Stimulated activated CD8-positive, alpha-beta memory T cell treated with anti-CD3 and anti-CD28 coated beads, Interleukin-12 subunit alpha, Interleukin-12 subunit beta, amount 100 ng/mL, for 24 hours (primary cell): ENCODE results near the gene ADGRD2.

Experiments
- DNase-seq: peaks from one replicate; pipeline ENCODE4 v3.0.0-alpha.2; 2020; ENCODE audit errors: extremely low read depth

Gene ADGRD2

GRCh38 chr9:124496463-124496862 is 46.2 kb downstream of the ADGRD2 start:
- DNase-seq = no peak

- DNase-seq = no peak
Measured at GRCh38 chr9:124497441-124497840, 47.2 kb downstream of the ADGRD2 start.

GRCh38 chr9:124498040-124498439 is 47.8 kb downstream of the ADGRD2 start:
- DNase-seq = no peak

- DNase-seq = no peak
Measured at GRCh38 chr9:124498499-124499146, 48.4 kb downstream of the ADGRD2 start.

- no peak for DNase-seq
Measured at GRCh38 chr9:124499216-124499615, 49.0 kb downstream of the ADGRD2 start.

- no peak for DNase-seq
Measured at GRCh38 chr9:124500028-124500795, 50.0 kb downstream of the ADGRD2 start.

- no peak for DNase-seq
Measured at GRCh38 chr9:124500796-124501611, 50.8 kb downstream of the ADGRD2 start.

GRCh38 chr9:124501771-124502320 is 51.6 kb downstream of the ADGRD2 start:
- no peak for DNase-seq

GRCh38 chr9:124502711-124503702 is 52.8 kb downstream of the ADGRD2 start:
- no peak for DNase-seq

- no peak for DNase-seq
Measured at GRCh38 chr9:124503713-124504529, 53.7 kb downstream of the ADGRD2 start.

GRCh38 chr9:124504530-124505005 is 54.3 kb downstream of the ADGRD2 start:
- DNase-seq = no peak

GRCh38 chr9:124505006-124505900 is 55.0 kb downstream of the ADGRD2 start:
- DNase-seq = no peak

- DNase-seq = no peak
Measured at GRCh38 chr9:124505901-124506346, 55.7 kb downstream of the ADGRD2 start.

GRCh38 chr9:124506433-124506832 is 56.2 kb downstream of the ADGRD2 start:
- DNase-seq = no peak

- no peak for DNase-seq
Measured at GRCh38 chr9:124506931-124507879, 57.0 kb downstream of the ADGRD2 start, which contains the start of gene NR5A1. TSS of gene NR5A1 (minus strand) at chr9:124507399. CDS start at chr9:124503395, 4,004 bp downstream.

- no peak for DNase-seq
Measured at GRCh38 chr9:124507880-124508423, 57.7 kb downstream of the ADGRD2 start.
